Upper lobe of left lung (tissue), 4 donors: ENCODE measurements around the gene RHBDD2.

Experiments used
- CTCF ChIP-seq, 6 experiments: fragments of 450-650 bp in 4 of 6; fragments of 200-600 bp in 2 of 6; sonication (generic) in 2 of 6; IDR thresholded peaks; one replicate each; pipeline ENCODE4 v1.5.1; 2016 to 2019; ENCODE audit warnings: antibody characterized with exemption in 6 of 6
- EP300 ChIP-seq, 4 donors: sonication (generic); formaldehyde crosslinking; IDR thresholded peaks; one replicate each; pipeline ENCODE4 v1.5.1; 2017; ENCODE audit warnings: antibody characterized with exemption in 4 of 4, control low read depth in 2 of 4
- POLR2A ChIP-seq, 4 donors: fragments of 450-650 bp; IDR thresholded peaks; one replicate each; pipeline ENCODE4 v1.5.1; 2016 to 2017; ENCODE audit warnings: antibody characterized with exemption in 4 of 4, mild to moderate bottlenecking in 2 of 4
- POLR2AphosphoS5 ChIP-seq, 2 donors: sonication (generic); formaldehyde crosslinking; IDR thresholded peaks; one replicate each; pipeline ENCODE4 v1.5.1; 2017; ENCODE audit warnings: antibody characterized with exemption in 2 of 2

GRCh38 chr7:75861636-75862035 lies 17.2 kb upstream of the RHBDD2 start:
- TF ChIP-seq CTCF (IDR thresholded peaks at IDR 0.05) (no peak), POLR2AphosphoS5 (IDR thresholded peaks at IDR 0.05) (peak in 1 of 2 donors; percentile 36), POLR2A (IDR thresholded peaks at IDR 0.05) (no peak), EP300 (IDR thresholded peaks at IDR 0.05) (peak in 1 of 4 donors; percentile 37)
